HEK293T (cell line): Measurements from ENCODE around the gene MYO1B.

Experiments
- ARNT ChIP-seq: fragments of 450-650 bp; IDR thresholded peaks from 2 replicates; pipeline ENCODE4 v1.6.1; 2017; ENCODE audit warnings: mild to moderate bottlenecking
- BHLHE40 ChIP-seq: fragments of 450-650 bp; IDR thresholded peaks from 2 replicates; pipeline ENCODE4 v1.6.1; 2016; ENCODE audit warnings: mild to moderate bottlenecking, moderate library complexity, borderline replicate concordance
- FOXA1 ChIP-seq: fragments of 450-650 bp; IDR thresholded peaks from 2 replicates; pipeline ENCODE4 v1.6.1; 2016; ENCODE audit warnings: mild to moderate bottlenecking
- FOXK2 ChIP-seq: fragments of 450-650 bp; IDR thresholded peaks from 2 replicates; pipeline ENCODE4 v1.6.1; 2016; ENCODE audit warnings: mild to moderate bottlenecking
- FOXM1 ChIP-seq: fragments of 450-650 bp; IDR thresholded peaks from 2 replicates; pipeline ENCODE4 v1.6.1; 2017; ENCODE audit warnings: mild to moderate bottlenecking, borderline replicate concordance
- HDGF ChIP-seq: fragments of 450-650 bp; IDR thresholded peaks from 2 replicates; pipeline ENCODE4 v1.6.1; 2017; ENCODE audit warnings: antibody characterized with exemption, borderline replicate concordance
- L3MBTL2 ChIP-seq: fragments of 450-650 bp; conservative IDR thresholded peaks from 2 replicates; pipeline ENCODE4 v1.6.1; 2016; ENCODE audit warnings: mild to moderate bottlenecking
- LEF1 ChIP-seq: fragments of 450-650 bp; IDR thresholded peaks from 2 replicates; pipeline ENCODE4 v1.6.1; 2017; ENCODE audit warnings: mild to moderate bottlenecking, borderline replicate concordance
- NFRKB ChIP-seq: fragments of 450-650 bp; IDR thresholded peaks from 2 replicates; pipeline ENCODE4 v1.6.1; 2016; ENCODE audit warnings: mild to moderate bottlenecking, moderate library complexity
- SP1 ChIP-seq: fragments of 450-650 bp; IDR thresholded peaks from 2 replicates; pipeline ENCODE4 v1.6.1; 2017
- SUZ12 ChIP-seq: fragments of 450-650 bp; IDR thresholded peaks from 2 replicates; pipeline ENCODE4 v1.6.1; 2016; ENCODE audit warnings: mild to moderate bottlenecking
- TARDBP ChIP-seq: fragments of 450-650 bp; IDR thresholded peaks from 2 replicates; pipeline ENCODE4 v1.6.1; 2016
- TF ChIP-seq, protein P1 (sequence below): fragments of 450-650 bp; IDR thresholded peaks from 2 replicates; pipeline ENCODE4 v1.6.1; 2016

- TF ChIP-seq BHLHE40 (no peak), FOXM1 (no peak), L3MBTL2 (no peak), SP1 (no peak), LEF1 (no peak), FOXA1 (no peak), TARDBP (no peak), ARNT (no peak), HDGF (no peak), NFRKB (no peak), FOXK2 (no peak), SUZ12 (no peak)
- TF ChIP-seq, protein P1, sequence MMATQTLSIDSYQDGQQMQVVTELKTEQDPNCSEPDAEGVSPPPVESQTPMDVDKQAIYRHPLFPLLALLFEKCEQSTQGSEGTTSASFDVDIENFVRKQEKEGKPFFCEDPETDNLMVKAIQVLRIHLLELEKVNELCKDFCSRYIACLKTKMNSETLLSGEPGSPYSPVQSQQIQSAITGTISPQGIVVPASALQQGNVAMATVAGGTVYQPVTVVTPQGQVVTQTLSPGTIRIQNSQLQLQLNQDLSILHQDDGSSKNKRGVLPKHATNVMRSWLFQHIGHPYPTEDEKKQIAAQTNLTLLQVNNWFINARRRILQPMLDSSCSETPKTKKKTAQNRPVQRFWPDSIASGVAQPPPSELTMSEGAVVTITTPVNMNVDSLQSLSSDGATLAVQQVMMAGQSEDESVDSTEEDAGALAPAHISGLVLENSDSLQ, result no peak
Measured at GRCh38 chr2:191255271-191255670, 10.1 kb downstream of the MYO1B start.
